Activated T-helper 2 cell treated with anti-CD3 and anti-CD28 coated beads, Interferon-gamma antibody, Interleukin-2, Interleukin-4, amounts not matched to agents 10 μg/mL and 5 μg/mL and 100 μg/mL, durations not matched to agents 14 hours and 24 hours and 36 hours (primary cell): Measurements from ENCODE around the gene GABRR3. TPM values are rescaled to one million over a fixed set of nuclear protein-coding genes. Genes with fewer than 3 reads are reported as not detected.
A peak's percentile ranks its signal among the peaks of the same experiment; 100 is the strongest.
"Not testable (repeated sequence)": the region's sequence is repeated elsewhere in the genome, so short reads cannot be mapped to it uniquely, and the experiment has no call there.

ENCODE experiments used
- DNase-seq: peaks from one replicate; pipeline ENCODE4 v3.0.0; 2021; ENCODE audit warnings: low spot score
- H3K27ac Mint-ChIP-seq: one replicate; pipeline ENCODE4 v1.8.0; 2021; ENCODE audit warnings: mixed read lengths
- H3K27me3 Mint-ChIP-seq: one replicate; pipeline ENCODE4 v1.8.0; 2021; ENCODE audit warnings: low read depth, mixed read lengths
- H3K36me3 Mint-ChIP-seq: one replicate; pipeline ENCODE4 v1.8.0; 2021; ENCODE audit warnings: low read depth, mixed read lengths
- H3K4me1 Mint-ChIP-seq: one replicate; pipeline ENCODE4 v1.8.0; 2021; ENCODE audit warnings: low read depth, mixed read lengths
- H3K4me3 Mint-ChIP-seq: one replicate; pipeline ENCODE4 v1.8.0; 2021; ENCODE audit warnings: low read depth, mild to moderate bottlenecking, moderate library complexity, mixed read lengths
- H3K9me3 Mint-ChIP-seq: one replicate; pipeline ENCODE4 v1.8.0; 2021; ENCODE audit warnings: mixed read lengths
- intact Hi-C: fragments of 100-400 bp; cut with micrococcal nuclease; formaldehyde crosslinking; loops from one replicate; pipeline ENCODE4 v1.15.1; 2023
- total RNA-seq: library from RNA; stranded (reverse); gene quantifications from 2 replicates; pipeline ENCODE4 v1.2.3, GENCODE V29; 2022

The GABRR3 gene
- total RNA-seq, 1 donor from 2014 or later = not detected

DNA sequence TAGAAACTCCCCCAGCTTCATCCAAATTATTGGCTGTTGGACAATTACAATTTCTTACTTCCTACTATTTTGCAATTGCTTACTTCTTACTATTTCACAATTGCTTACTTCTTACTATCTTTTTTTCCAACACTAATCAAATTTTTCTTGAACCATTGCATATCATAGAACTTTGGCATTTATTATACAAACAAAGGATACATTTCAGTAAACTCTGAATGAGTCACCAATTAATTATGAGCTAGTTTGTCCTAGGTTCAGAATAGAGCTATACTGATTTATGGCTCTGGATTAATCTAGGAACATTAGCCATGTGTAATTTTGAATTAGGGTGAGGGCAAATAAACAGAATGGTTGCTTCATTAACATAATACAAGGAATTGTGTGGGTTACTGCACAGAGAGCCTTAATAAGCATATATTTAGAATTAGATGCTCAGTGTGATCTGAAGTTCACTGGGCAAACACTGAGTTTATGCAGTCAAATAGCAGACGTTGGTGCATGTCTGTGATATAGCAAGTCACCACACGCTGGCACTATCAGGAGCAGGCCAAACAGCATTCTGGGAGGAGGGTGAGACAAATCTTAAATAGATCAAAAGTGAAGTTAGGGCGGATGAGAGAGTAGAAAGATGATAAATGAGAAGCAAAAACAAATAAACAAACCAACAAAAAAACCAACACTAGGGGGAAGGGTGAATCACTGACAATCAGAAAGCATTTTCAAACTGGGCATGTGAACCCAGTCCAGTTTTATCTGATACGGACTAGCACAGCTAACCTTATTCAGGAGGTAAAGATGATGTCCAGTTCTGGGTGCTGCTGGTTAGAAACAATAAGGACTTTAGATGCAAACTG lies 21.5 kb downstream of the GABRR3 start:
- H3K36me3 Mint-ChIP-seq = peaks cover 5% of the 10 kb centered on the region
- no peak for DNase-seq
- intact Hi-C loops = no loop called here
- H3K27ac Mint-ChIP-seq = no peak overlapping the region
- H3K4me1 Mint-ChIP-seq = peaks cover 13% of the 10 kb centered on the region
- H3K4me3 Mint-ChIP-seq = no peak overlapping the region
- H3K9me3 Mint-ChIP-seq = peaks cover 6% of the 10 kb centered on the region
- peaks cover 2% of the 10 kb centered on the region for H3K27me3 Mint-ChIP-seq

- H3K27me3 Mint-ChIP-seq = peaks cover 2% of the 10 kb centered on the region
- peaks cover 15% of the 10 kb centered on the region for H3K4me1 Mint-ChIP-seq
- DNase-seq = no peak
- H3K27ac Mint-ChIP-seq = no peak overlapping the region
- intact Hi-C loops = no loop called here
- no peak overlapping the region for H3K4me3 Mint-ChIP-seq
- H3K9me3 Mint-ChIP-seq = peaks cover 6% of the 10 kb centered on the region
- H3K36me3 Mint-ChIP-seq = peaks cover 5% of the 10 kb centered on the region
Observed at GRCh38 chr3:98012979-98013378, 22.1 kb downstream of the GABRR3 start.

- H3K27me3 Mint-ChIP-seq, H3K36me3 Mint-ChIP-seq, intact Hi-C loops, H3K27ac Mint-ChIP-seq, H3K9me3 Mint-ChIP-seq, DNase-seq, H3K4me3 Mint-ChIP-seq: not testable (repeated sequence)
- peaks cover 32% of the 10 kb centered on the region for H3K4me1 Mint-ChIP-seq
Observed at GRCh38 chr3:98010883-98011449, 24.1 kb downstream of the GABRR3 start.

DNA sequence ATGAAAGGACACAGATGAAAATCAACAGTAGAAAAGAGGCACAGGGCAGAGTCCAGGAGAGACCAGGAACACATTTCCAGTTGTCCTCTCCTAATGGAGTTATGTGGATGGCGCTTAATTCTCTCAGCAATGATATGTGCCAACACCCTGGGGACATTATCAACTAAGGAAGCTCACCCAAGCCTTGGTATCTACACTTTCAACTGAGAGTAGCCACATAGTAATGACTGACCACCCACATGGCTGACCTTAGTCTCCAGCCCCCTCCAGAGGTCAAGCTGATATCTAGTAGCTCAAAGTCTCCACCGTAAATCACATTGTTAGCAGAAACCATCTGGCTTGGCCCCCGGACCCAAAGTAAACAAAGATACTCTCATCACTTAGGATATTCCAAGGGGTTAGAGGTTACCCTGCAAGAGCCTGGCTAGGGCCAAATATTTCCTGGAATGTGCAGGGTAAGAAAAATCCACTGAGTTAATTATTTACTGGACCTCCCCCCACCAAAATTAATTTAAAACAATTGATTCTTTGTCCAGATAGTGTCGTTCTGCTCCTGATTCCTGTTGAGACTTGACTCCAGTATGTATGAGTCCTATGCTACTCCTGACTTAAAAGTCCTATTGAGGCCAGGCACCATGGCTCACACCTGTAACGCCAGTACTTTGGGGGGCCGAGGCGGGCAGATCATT lies 24.8 kb downstream of the GABRR3 start:
- peaks cover 6% of the 10 kb centered on the region for H3K9me3 Mint-ChIP-seq
- H3K36me3 Mint-ChIP-seq = peaks cover 5% of the 10 kb centered on the region
- H3K4me3 Mint-ChIP-seq = no peak overlapping the region
- peaks cover 32% of the 10 kb centered on the region for H3K4me1 Mint-ChIP-seq
- intact Hi-C loops = no loop called here
- peak overlapping the region; percentile 8 for H3K27ac Mint-ChIP-seq
- peaks cover 2% of the 10 kb centered on the region for H3K27me3 Mint-ChIP-seq
- no peak for DNase-seq

GRCh38 chr3:98008855-98009254 lies 26.3 kb downstream of the GABRR3 start:
- intact Hi-C loops = no loop called here
- H3K4me3 Mint-ChIP-seq = no peak overlapping the region
- H3K27ac Mint-ChIP-seq = no peak overlapping the region
- peaks cover 6% of the 10 kb centered on the region for H3K9me3 Mint-ChIP-seq
- no peaks in the 10 kb centered on the region for H3K27me3 Mint-ChIP-seq
- DNase-seq = no peak
- H3K4me1 Mint-ChIP-seq = peaks cover 41% of the 10 kb centered on the region
- H3K36me3 Mint-ChIP-seq = peaks cover 5% of the 10 kb centered on the region

- H3K4me3 Mint-ChIP-seq = no peak overlapping the region
- DNase-seq = no peak
- no peaks in the 10 kb centered on the region for H3K9me3 Mint-ChIP-seq
- intact Hi-C loops = no loop called here
- no peak overlapping the region for H3K27ac Mint-ChIP-seq
- no peaks in the 10 kb centered on the region for H3K27me3 Mint-ChIP-seq
- H3K36me3 Mint-ChIP-seq = no peaks in the 10 kb centered on the region
- peaks cover 48% of the 10 kb centered on the region for H3K4me1 Mint-ChIP-seq
Observed at GRCh38 chr3:98005438-98005837, 29.7 kb downstream of the GABRR3 start.

GRCh38 chr3:98004721-98005120 lies 30.4 kb downstream of the GABRR3 start:
- Mint-ChIP-seq H3K4me3 (no peak overlapping the region), H3K9me3 (no peaks in the 10 kb centered on the region), H3K36me3 (no peaks in the 10 kb centered on the region), H3K4me1 (peaks cover 48% of the 10 kb centered on the region), H3K27me3 (peaks cover under 1% of the 10 kb centered on the region), H3K27ac (no peak overlapping the region)
- intact Hi-C loops = no loop called here
- DNase-seq = no peak

GRCh38 chr3:98003306-98003969 lies 31.7 kb downstream of the GABRR3 start:
- peaks cover 2% of the 10 kb centered on the region for H3K27me3 Mint-ChIP-seq
- peak overlapping the region; percentile 46 for H3K27ac Mint-ChIP-seq
- intact Hi-C loops = no loop called here
- no peaks in the 10 kb centered on the region for H3K9me3 Mint-ChIP-seq
- no peaks in the 10 kb centered on the region for H3K36me3 Mint-ChIP-seq
- H3K4me1 Mint-ChIP-seq = peaks cover 39% of the 10 kb centered on the region
- no peak for DNase-seq
- no peak overlapping the region for H3K4me3 Mint-ChIP-seq

GRCh38 chr3:98002717-98003116 lies 32.4 kb downstream of the GABRR3 start:
- Mint-ChIP-seq H3K4me1 (peaks cover 35% of the 10 kb centered on the region), H3K9me3 (no peaks in the 10 kb centered on the region), H3K27me3 (peaks cover 2% of the 10 kb centered on the region), H3K4me3 (no peak overlapping the region), H3K36me3 (no peaks in the 10 kb centered on the region), H3K27ac (no peak overlapping the region)
- intact Hi-C loops = no loop called here
- DNase-seq = no peak

DNA sequence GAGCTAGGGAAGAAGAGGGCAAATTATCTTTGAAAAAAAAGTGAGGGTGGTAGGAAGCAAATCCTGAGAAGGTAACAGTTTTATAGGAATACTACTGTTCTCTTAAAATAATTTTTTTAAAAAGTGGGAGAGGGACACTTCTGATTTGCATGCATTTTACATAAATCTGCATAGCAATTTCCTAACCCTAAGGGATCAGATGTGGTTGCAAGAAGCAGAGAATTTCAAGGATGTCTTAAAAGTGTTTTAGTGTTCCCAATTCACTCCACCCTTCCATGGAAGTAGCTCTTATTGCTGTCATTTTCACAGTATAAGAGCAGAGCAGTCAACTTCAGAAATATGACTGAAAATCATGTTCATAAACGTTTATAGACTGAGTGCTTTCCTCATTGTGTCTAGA lies 35.1 kb downstream of the GABRR3 start:
- intact Hi-C loops = no loop called here
- Mint-ChIP-seq H3K36me3 (no peaks in the 10 kb centered on the region), H3K27ac (no peak overlapping the region), H3K4me3 (no peak overlapping the region), H3K9me3 (no peaks in the 10 kb centered on the region), H3K27me3 (peaks cover 2% of the 10 kb centered on the region), H3K4me1 (peaks cover 20% of the 10 kb centered on the region)
- no peak for DNase-seq

DNA sequence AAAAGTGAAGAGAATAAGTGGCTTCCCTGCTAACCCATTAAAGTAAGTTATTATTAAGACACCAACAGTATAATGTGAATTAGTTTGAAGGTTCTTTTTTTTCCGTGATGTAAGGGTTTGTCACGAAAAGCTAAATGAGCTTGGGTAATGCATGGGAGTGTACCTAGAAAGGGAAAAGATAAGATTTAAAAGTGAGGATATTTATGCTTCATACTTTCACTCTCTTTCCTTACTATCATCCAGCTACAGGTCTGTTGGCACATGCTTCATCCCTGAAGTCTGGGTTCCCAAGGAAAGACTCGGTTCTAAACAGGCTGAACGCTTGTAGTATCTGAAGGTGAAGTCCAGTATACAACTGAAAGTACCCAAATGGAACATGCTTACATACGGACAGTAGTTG lies 36.0 kb downstream of the GABRR3 start:
- H3K27ac Mint-ChIP-seq = no peak overlapping the region
- no peaks in the 10 kb centered on the region for H3K36me3 Mint-ChIP-seq
- H3K4me1 Mint-ChIP-seq = peaks cover 13% of the 10 kb centered on the region
- no peaks in the 10 kb centered on the region for H3K9me3 Mint-ChIP-seq
- H3K27me3 Mint-ChIP-seq = peaks cover 3% of the 10 kb centered on the region
- DNase-seq = no peak
- H3K4me3 Mint-ChIP-seq = no peak overlapping the region
- intact Hi-C loops = no loop called here

GRCh38 chr3:97996988-97997387 lies 38.1 kb downstream of the GABRR3 start:
- intact Hi-C loops = no loop called here

More at GRCh38 chr3:97996988-97997387, 38.1 kb downstream of the GABRR3 start:
- peaks cover 9% of the 10 kb centered on the region for H3K4me1 Mint-ChIP-seq
- H3K36me3 Mint-ChIP-seq = no peaks in the 10 kb centered on the region
- H3K27me3 Mint-ChIP-seq = peaks cover 8% of the 10 kb centered on the region
- no peak overlapping the region for H3K4me3 Mint-ChIP-seq
- H3K27ac Mint-ChIP-seq = no peak overlapping the region
- DNase-seq = no peak
- no peaks in the 10 kb centered on the region for H3K9me3 Mint-ChIP-seq
